Frontal cortex (tissue), 4 donors: Measurements from ENCODE around the gene OR13A1. TPM values are rescaled to one million over a fixed set of nuclear protein-coding genes. Genes with fewer than 3 reads are reported as not detected.
"Not testable (repeated sequence)": the region's sequence is repeated elsewhere in the genome, so short reads cannot be mapped to it uniquely, and the experiment has no call there.

Experiments
- DNase-seq, 2 donors: peaks; one replicate each; pipeline ENCODE4 v3.0.0; 2012; ENCODE audit warnings: low spot score in 2 of 2
- FAIRE-seq: peaks from 2 replicates; lab custom pipeline; 2012; peaks lifted over from hg19 to GRCh38; lab: Jason Lieb, UNC
- total RNA-seq: library from RNA; depleted of rRNA; stranded (reverse); fragments of >200 nt; gene quantifications from one replicate; pipeline ENCODE4 v1.2.3, GENCODE V29; 2014
- donor health status: control.
- donor health status: control.
- donor health status: control.

OR13A1 gene
- total RNA-seq = under 0.01 TPM

GRCh38 chr10:45315508-45315907 is at the start of gene OR13A1:
OR13A1 (minus strand) TSS chr10:45315608; CDS start chr10:45304422, 11,186 bp downstream.
- no peak for FAIRE-seq
- DNase-seq = no peak

DNA sequence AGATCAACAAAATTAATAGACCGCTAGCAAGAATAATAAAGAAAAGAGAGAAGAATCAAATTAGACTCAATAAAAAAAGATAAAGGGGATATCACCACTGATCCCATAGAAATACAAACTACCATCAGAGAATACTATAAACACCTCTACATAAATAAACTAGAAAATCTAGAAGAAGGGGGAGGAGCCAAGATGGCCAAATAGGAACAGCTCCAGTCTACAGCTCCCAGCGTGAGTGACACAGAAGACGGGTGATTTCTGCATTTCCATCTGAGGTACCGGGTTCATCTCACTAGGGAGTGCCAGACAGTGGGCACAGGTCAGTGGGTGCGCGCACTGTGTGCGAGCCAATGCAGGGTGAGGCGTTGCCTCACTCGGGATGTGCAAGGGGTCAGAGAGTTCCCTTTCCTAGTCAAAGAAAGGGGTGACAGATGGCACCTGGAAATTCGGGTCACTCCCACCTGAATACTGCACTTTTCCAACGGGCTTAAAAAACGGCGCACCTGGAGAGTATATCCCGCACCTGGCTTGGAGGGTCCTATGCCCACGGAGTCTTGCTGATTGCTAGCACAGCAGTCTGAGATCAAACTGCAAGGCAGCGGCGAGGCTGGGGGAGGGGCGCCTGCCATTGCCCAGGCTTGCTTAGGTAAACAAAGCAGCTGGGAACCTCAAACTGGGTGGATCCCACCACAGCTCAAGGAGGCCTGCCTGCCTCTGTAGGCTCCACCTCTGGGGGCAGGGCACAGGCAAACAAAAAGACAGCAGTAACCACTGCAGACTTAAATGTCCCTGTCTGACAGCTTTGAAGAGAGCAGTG is 46.8 kb upstream of the OR13A1 start:
- DNase-seq, FAIRE-seq: not testable (repeated sequence)

DNA sequence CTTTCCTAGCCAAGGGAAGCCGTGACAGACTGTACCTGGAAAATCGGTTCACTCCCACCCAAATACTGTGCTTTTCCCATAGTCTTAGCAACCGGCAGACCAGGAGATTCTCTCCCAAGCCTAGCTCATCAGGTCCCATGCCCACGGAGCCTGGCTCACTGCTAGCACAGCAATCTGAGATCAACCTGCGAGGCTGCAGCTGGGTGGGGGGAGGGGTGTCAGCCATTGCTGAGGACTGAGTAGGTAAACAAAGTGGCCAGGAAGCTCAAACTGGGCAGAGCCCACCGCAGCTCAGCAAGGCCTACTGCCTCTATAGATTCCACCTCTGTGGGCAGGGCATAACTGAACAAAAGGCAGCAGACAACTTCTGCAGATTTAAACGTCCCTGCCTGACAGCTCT is 43.6 kb upstream of the OR13A1 start:
- FAIRE-seq, DNase-seq: not testable (repeated sequence)

- FAIRE-seq = no peak
- DNase-seq = no peak
These were observed 40.1 kb upstream of the OR13A1 start for GRCh38 chr10:45355494-45355893.

DNA sequence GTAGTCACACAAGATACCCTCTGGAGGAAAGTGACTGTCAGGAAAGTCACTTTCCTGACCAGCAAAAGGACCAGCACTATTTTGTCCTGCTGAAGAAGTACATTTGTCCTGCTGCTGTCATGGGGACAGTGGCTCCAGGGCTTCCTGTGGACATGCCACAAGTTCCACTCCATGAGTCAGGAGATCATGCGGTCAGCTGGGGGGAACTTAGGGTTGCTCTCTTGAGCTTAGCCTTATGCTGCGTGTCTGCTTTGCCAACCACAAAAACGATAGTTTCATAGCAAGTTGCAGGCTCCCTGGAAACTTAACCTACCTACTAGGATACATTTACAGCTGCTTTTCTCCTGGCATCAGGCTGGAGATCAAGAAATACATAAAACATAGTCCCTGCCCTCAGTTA is 38.9 kb upstream of the OR13A1 start:
- no peak for DNase-seq
- FAIRE-seq = no peak

- no peak for DNase-seq
- FAIRE-seq = no peak
These were observed 37.8 kb upstream of the OR13A1 start for GRCh38 chr10:45353186-45353585.

- DNase-seq, FAIRE-seq: not testable (repeated sequence)
These were observed 32.9 kb upstream of the OR13A1 start for GRCh38 chr10:45348196-45348765.

GRCh38 chr10:45347464-45347863 is 32.1 kb upstream of the OR13A1 start:
- FAIRE-seq, DNase-seq: not testable (repeated sequence)

GRCh38 chr10:45346652-45347335 is 31.4 kb upstream of the OR13A1 start:
- FAIRE-seq, DNase-seq: not testable (repeated sequence)

- not testable (repeated sequence) for FAIRE-seq, DNase-seq
These were observed 25.0 kb upstream of the OR13A1 start for GRCh38 chr10:45340420-45340819.

GRCh38 chr10:45339894-45340293 is 24.5 kb upstream of the OR13A1 start:
- FAIRE-seq (no peak), DNase-seq (no peak)

DNA sequence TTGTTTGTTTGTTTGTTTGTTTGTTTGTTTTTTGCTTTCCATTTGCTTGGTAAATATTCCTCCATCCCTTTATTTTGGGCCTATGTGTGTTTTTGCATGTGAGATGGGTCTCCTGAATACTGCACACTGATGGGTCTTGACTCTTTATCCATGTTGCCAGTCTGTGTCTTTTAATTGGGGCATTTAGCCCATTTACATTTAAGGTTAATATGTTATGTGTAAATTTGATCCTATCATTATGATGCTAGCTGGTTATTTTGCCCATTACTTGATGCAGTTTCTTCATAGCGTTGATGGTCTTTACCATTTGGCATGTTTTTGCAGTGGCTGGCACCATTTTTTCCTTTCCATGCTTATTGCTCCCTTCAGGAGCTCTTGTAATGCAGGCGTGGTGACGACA is 16.4 kb upstream of the OR13A1 start:
- not testable (repeated sequence) for FAIRE-seq, DNase-seq

DNA sequence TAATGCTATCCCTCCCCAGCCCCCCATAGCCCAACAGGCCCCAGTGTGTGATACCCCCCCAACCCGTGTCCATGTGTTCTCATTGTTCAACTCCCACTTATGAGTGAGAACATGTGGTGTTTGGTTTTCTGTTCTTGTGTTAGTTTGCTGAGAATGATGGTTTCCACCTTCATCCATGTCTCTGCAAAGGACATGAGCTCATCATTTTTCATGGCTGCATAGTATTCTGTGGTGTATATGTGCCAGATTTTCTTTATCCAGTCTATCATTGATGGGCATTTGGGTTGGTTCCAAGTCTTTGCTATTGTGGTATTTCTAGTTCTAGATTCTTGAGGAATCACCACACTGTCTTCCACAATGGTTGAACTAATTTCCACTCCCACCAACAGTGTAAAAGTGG is 11.5 kb upstream of the OR13A1 start:
- not testable (repeated sequence) for DNase-seq, FAIRE-seq

DNA sequence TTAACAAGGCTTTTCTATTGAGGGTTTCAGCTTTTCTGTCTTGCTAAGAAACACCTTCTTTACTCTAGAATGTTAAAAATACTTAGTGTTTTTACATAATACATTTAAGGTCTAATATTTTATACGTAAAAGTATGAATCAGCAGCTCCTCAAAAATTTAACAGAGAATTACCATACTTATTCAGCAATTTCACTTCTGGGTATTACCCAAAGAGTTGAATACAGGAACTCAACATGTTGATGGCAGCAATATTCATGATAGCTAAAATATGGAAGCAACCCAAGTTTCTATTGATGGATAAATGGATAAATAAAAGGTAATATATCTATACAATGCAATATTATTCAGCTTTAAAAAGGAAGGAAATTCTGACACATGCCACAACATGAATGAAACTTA is 9.7 kb upstream of the OR13A1 start:
- FAIRE-seq (no peak), DNase-seq (no peak)

DNA sequence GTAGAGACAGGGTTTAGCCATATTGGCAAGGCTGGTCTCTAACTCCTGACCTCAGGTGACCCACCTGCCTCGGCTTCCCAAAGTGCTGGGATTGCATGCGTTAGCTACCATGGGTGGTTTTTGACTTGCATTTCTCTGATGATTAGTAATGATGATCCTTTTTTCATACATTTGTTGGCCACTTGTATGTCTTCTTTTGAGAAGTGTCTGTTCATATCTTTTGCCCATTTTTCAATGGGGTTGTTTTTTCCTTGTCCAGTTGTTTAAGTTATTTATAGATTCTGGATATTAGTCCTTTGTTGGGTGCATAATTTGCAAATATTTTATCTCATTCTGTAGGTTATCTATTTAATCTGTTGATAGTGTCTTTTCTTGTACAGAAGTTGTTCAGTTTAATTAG is 4.3 kb upstream of the OR13A1 start:
- no peak for FAIRE-seq

GRCh38 chr10:45313264-45313873 is 2.0 kb downstream of the OR13A1 start:
- DNase-seq = no peak
- no peak for FAIRE-seq

More for the DNA sequence above, 4.3 kb upstream of the OR13A1 start:
- no peak for DNase-seq

- no peak for FAIRE-seq
- no peak for DNase-seq
These were observed 6.7 kb downstream of the OR13A1 start for GRCh38 chr10:45308707-45309106.

DNA sequence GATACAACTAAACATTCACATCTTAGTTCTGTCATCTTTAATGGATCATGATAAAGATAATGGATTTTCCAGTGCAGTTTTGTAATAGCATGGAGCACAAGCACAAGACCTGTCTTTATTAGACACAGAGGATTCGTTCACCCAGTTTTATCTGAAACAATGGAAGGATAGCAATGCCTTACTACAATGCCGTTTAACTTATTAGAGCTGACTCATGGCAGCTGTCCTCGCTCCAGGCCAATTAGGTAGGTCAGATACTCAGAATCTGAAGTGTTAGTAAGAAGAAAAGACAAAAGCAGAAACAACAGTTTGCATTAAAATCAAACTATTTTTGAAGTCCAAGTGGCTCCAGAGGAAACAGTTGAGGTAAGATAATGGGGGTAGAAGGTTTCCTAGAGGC is 12.8 kb downstream of the OR13A1 start:
- no peak for FAIRE-seq
- no peak for DNase-seq

- DNase-seq = not testable (repeated sequence)
- peak; percentile 40 for FAIRE-seq
These were observed 17.0 kb downstream of the OR13A1 start for GRCh38 chr10:45298341-45298955.

DNA sequence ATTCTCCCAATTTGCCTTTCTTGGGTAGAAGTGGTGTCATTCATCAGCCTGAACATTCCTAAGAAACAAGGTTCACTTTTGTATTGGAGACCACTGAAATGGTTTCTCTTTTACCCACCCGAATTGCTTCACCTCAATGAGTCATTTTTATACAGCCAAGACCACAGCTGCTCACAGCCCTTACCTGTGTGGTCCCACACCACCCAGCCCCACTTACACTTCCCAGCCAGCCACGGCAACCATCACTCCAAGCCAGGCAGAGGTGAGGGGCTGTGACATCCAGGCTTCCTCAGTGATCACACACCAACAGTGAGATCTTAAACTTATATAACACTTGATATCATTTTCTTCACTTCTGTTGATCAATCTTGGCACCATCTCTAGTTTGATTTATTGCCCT is 20.7 kb downstream of the OR13A1 start:
- DNase-seq = no peak
- FAIRE-seq = no peak
